ENCODE data around the gene CENPF. TPM values are rescaled to one million over a fixed set of nuclear protein-coding genes. Genes with fewer than 3 reads are reported as not detected.
"Not testable (repeated sequence)": the region's sequence is repeated elsewhere in the genome, so short reads cannot be mapped to it uniquely, and the experiment has no call there.

The CENPF gene
- total RNA-seq, 1 experiment from 2014 or later = 44.0 TPM

DNA sequence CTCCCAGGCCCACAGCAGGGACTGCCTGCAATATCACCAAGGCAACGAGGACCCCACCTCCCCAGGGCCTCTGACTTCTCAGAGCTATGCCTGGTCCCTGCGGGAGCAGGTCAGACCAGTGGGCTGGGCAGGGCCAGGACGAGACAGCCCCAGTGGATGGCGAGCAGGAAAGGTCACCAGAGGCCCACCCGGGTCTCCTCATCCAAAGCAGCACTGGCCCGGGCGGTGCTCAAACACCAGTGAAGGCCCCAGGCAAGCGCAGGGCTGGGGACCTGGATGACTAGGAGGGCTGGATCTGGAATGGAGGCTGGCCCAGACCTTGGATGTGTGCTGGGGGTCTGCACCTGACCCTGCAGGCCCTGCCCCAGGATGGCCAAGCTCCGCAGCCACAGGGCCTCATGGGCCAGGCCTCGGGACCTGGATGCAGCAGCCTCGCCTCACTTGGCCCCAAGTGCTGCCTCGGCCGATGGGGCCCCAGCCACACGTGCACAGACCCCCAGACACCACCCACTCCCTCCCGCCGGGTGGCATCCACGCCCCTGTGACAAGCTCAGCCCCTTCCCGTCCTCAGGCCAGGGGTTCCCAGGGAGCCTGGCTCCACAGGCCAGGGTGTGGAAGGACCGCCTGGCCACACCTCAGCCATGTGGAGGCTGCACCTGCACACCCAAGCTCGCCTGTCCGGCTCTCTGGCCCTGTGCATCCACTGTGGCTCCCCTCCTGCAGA is 4.7 kb downstream of the CENPF start:
- not testable (repeated sequence) for DNase-seq; H3K36me3 ChIP-seq (ENCODE audit: insufficient read depth, low read length); H3K27me3 ChIP-seq (ENCODE audit: low read length)

DNA sequence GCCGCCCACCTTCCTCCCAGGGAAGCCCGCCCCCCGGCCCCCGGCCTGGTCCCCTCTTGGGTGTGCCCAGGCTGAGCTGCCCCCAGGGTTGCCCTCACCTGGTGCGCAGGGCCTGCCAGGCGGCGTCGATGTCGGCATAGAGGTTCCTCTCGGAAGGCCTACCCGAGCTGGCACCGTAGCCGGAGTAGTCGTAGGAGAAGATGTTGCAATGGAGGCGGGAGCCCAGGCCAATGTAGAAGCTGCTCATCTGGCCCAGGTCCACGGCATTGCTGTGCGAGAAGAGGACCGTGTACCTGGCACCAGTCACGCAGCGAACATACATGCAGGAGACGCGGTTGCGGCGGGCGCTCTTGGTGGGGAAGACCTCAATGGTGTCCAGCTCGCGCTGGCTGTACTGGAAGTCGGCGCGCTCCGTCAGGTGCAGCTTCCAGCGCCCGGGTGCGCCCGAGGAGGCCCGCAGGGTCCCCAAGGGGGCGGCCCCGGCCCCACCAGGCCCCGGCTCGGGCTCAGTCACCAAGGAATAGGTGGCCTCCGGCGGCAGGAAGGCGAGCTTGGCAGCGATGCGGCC is 5.3 kb downstream of the CENPF start:
- not testable (repeated sequence) for H3K9ac ChIP-seq (ENCODE audit: low read length); H3K4me2 ChIP-seq (ENCODE audit: low read depth, low read length, poor library complexity, severe bottlenecking); DNase-seq; H3K9me2 ChIP-seq (replicated peaks; ENCODE audit: insufficient read depth, low read length); H2AFZ ChIP-seq (ENCODE audit: low read length); H3K4me3 ChIP-seq (ENCODE audit: low read length); H3K27me3 ChIP-seq (ENCODE audit: low read length); H3K27ac ChIP-seq (ENCODE audit: low read length); H4K20me1 ChIP-seq (ENCODE audit: insufficient read depth, low read depth, low read length); H3K9me3 ChIP-seq (ENCODE audit: low read length); H3K36me3 ChIP-seq (ENCODE audit: insufficient read depth, low read length)
- Histone ChIP-seq H3K4me1 (ENCODE audit: low read length) (peaks cover 25% of the 10 kb centered on the region), H3K79me2 (ENCODE audit: low read length) (peaks cover 86% of the 10 kb centered on the region)

More for the DNA sequence above, 4.7 kb downstream of the CENPF start:
- peaks cover 26% of the 10 kb centered on the region for H3K4me1 ChIP-seq (ENCODE audit: low read length)
- H4K20me1 ChIP-seq (ENCODE audit: insufficient read depth, low read depth, low read length); H3K27ac ChIP-seq (ENCODE audit: low read length); H3K9me3 ChIP-seq (ENCODE audit: low read length); H3K9me2 ChIP-seq (replicated peaks; ENCODE audit: insufficient read depth, low read length); H2AFZ ChIP-seq (ENCODE audit: low read length); H3K4me2 ChIP-seq (ENCODE audit: low read depth, low read length, poor library complexity, severe bottlenecking); H3K9ac ChIP-seq (ENCODE audit: low read length); H3K4me3 ChIP-seq (ENCODE audit: low read length): not testable (repeated sequence)
- peaks cover 82% of the 10 kb centered on the region for H3K79me2 ChIP-seq (ENCODE audit: low read length)

DNA sequence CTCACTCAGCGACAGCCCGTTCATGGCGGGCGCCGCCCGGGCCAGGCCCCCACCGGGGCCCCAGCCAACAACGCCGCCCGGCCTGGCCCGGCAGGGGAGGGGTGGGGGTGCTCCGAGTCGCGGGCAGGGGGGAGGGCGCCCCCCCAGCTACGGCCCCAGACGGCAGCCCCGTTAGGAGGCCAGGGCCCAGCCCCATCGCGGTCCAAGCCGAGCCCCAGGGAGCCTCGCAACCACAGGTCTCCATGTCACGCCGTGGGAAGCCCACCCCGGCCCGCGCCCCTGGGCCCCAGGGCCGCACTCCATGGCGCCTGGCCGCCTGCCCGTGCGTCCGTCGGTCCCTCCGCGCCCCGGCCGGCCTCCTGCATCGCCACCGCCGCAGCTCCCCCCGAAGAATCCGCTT is 5.8 kb downstream of the CENPF start:
- peaks cover 14% of the 10 kb centered on the region for H3K36me3 ChIP-seq (ENCODE audit: insufficient read depth, low read length)
- DNase-seq; H2AFZ ChIP-seq (ENCODE audit: low read length); H4K20me1 ChIP-seq (ENCODE audit: insufficient read depth, low read depth, low read length); H3K27me3 ChIP-seq (ENCODE audit: low read length); H3K4me2 ChIP-seq (ENCODE audit: low read depth, low read length, poor library complexity, severe bottlenecking); H3K27ac ChIP-seq (ENCODE audit: low read length); H3K9me3 ChIP-seq (ENCODE audit: low read length); H3K9me2 ChIP-seq (replicated peaks; ENCODE audit: insufficient read depth, low read length); H3K9ac ChIP-seq (ENCODE audit: low read length); H3K4me3 ChIP-seq (ENCODE audit: low read length): not testable (repeated sequence)
- peaks cover 25% of the 10 kb centered on the region for H3K4me1 ChIP-seq (ENCODE audit: low read length)
- H3K79me2 ChIP-seq (ENCODE audit: low read length) = peaks cover 86% of the 10 kb centered on the region

- no peak for DNase-seq
- Histone ChIP-seq H4K20me1 (ENCODE audit: insufficient read depth, low read depth, low read length) (no peaks in the 10 kb centered on the region), H3K79me2 (ENCODE audit: low read length) (peaks cover 86% of the 10 kb centered on the region), H3K4me3 (ENCODE audit: low read length) (no peak overlapping the region), H3K9me2 (replicated peaks; ENCODE audit: insufficient read depth, low read length) (no peaks in the 10 kb centered on the region), H2AFZ (ENCODE audit: low read length) (no peak overlapping the region), H3K9ac (ENCODE audit: low read length) (no peak overlapping the region), H3K4me1 (ENCODE audit: low read length) (peaks cover 19% of the 10 kb centered on the region), H3K4me2 (ENCODE audit: low read depth, low read length, poor library complexity, severe bottlenecking) (no peak overlapping the region), H3K27me3 (ENCODE audit: low read length) (no peaks in the 10 kb centered on the region), H3K27ac (ENCODE audit: low read length) (0 out of 2 replicates have a peak overlapping the region, but pooled peaks have one; percentile 26), H3K36me3 (ENCODE audit: insufficient read depth, low read length) (peaks cover 21% of the 10 kb centered on the region), H3K9me3 (ENCODE audit: low read length) (no peaks in the 10 kb centered on the region)
These were observed 6.7 kb downstream of the CENPF start for GRCh38 chr1:214609692-214610091.

GRCh38 chr1:214610136-214610535 is 7.1 kb downstream of the CENPF start:
- H2AFZ ChIP-seq (ENCODE audit: low read length); H3K9me3 ChIP-seq (ENCODE audit: low read length); DNase-seq; H3K27me3 ChIP-seq (ENCODE audit: low read length); H3K9me2 ChIP-seq (replicated peaks; ENCODE audit: insufficient read depth, low read length); H3K4me3 ChIP-seq (ENCODE audit: low read length); H3K9ac ChIP-seq (ENCODE audit: low read length); H4K20me1 ChIP-seq (ENCODE audit: insufficient read depth, low read depth, low read length): not testable (repeated sequence)
- Histone ChIP-seq H3K36me3 (ENCODE audit: insufficient read depth, low read length) (peaks cover 25% of the 10 kb centered on the region), H3K27ac (ENCODE audit: low read length) (peak overlapping the region; percentile 26; the same call in 1 of the 2 replicates), H3K79me2 (ENCODE audit: low read length) (peaks cover 86% of the 10 kb centered on the region), H3K4me2 (ENCODE audit: low read depth, low read length, poor library complexity, severe bottlenecking) (peak overlapping the region; percentile 15), H3K4me1 (ENCODE audit: low read length) (peaks cover 14% of the 10 kb centered on the region)

- no peaks in the 10 kb centered on the region for H4K20me1 ChIP-seq (ENCODE audit: insufficient read depth, low read depth, low read length)
- no peaks in the 10 kb centered on the region for H3K9me2 ChIP-seq (replicated peaks; ENCODE audit: insufficient read depth, low read length)
- H3K79me2 ChIP-seq (ENCODE audit: low read length) = peaks cover 74% of the 10 kb centered on the region
- no peak overlapping the region for H2AFZ ChIP-seq (ENCODE audit: low read length)
- H3K27ac ChIP-seq (ENCODE audit: low read length) = no peak overlapping the region
- peaks cover 58% of the 10 kb centered on the region for H3K36me3 ChIP-seq (ENCODE audit: insufficient read depth, low read length)
- H3K9me3 ChIP-seq (ENCODE audit: low read length) = no peaks in the 10 kb centered on the region
- no peak overlapping the region for H3K9ac ChIP-seq (ENCODE audit: low read length)
- DNase-seq = no peak
- no peak overlapping the region for H3K4me2 ChIP-seq (ENCODE audit: low read depth, low read length, poor library complexity, severe bottlenecking)
- H3K27me3 ChIP-seq (ENCODE audit: low read length) = no peaks in the 10 kb centered on the region
- H3K4me1 ChIP-seq (ENCODE audit: low read length) = peaks cover 9% of the 10 kb centered on the region
- no peak overlapping the region for H3K4me3 ChIP-seq (ENCODE audit: low read length)
These were observed 12.1 kb downstream of the CENPF start for GRCh38 chr1:214615109-214615508.

DNA sequence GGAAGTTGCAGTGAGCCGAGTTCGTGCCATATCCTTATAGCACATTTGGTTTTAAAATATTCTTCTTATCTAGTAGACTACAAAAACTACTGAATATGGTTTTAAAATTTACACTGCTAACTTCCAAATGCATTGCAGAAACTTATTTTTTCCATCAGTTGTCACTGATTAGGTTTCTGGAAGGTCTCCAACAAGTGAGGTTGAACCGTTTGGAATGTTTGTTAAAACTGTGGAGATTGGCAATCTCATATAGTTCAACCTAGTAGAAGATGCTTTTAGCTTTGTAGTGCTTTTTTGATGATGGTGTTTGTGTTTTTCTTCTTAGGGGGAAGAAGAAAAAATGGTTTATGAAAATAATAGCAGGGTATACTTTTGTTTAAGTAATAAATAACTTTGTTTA is 12.9 kb downstream of the CENPF start:
- Histone ChIP-seq H3K27me3 (ENCODE audit: low read length) (no peaks in the 10 kb centered on the region), H3K9me2 (replicated peaks; ENCODE audit: insufficient read depth, low read length) (no peaks in the 10 kb centered on the region), H3K27ac (ENCODE audit: low read length) (no peak overlapping the region), H3K4me1 (ENCODE audit: low read length) (peaks cover 2% of the 10 kb centered on the region; the same call in 1 of the 2 replicates), H3K4me3 (ENCODE audit: low read length) (no peak overlapping the region), H3K79me2 (ENCODE audit: low read length) (peaks cover 66% of the 10 kb centered on the region), H3K4me2 (ENCODE audit: low read depth, low read length, poor library complexity, severe bottlenecking) (no peak overlapping the region), H4K20me1 (ENCODE audit: insufficient read depth, low read depth, low read length) (no peaks in the 10 kb centered on the region), H3K9ac (ENCODE audit: low read length) (no peak overlapping the region), H3K36me3 (ENCODE audit: insufficient read depth, low read length) (peaks cover 64% of the 10 kb centered on the region), H2AFZ (ENCODE audit: low read length) (no peak overlapping the region), H3K9me3 (ENCODE audit: low read length) (no peaks in the 10 kb centered on the region)
- no peak for DNase-seq

GRCh38 chr1:214617246-214617645 is 14.3 kb downstream of the CENPF start:
- no peaks in the 10 kb centered on the region for H3K9me3 ChIP-seq (ENCODE audit: low read length)
- H2AFZ ChIP-seq (ENCODE audit: low read length) = no peak overlapping the region
- peaks cover 78% of the 10 kb centered on the region for H3K36me3 ChIP-seq (ENCODE audit: insufficient read depth, low read length)
- H3K4me3 ChIP-seq (ENCODE audit: low read length) = no peak overlapping the region
- H3K27ac ChIP-seq (ENCODE audit: low read length) = no peak overlapping the region
- no peaks in the 10 kb centered on the region for H3K9me2 ChIP-seq (replicated peaks; ENCODE audit: insufficient read depth, low read length)
- DNase-seq = no peak
- H3K4me1 ChIP-seq (ENCODE audit: low read length) = no peaks in the 10 kb centered on the region
- no peaks in the 10 kb centered on the region for H3K27me3 ChIP-seq (ENCODE audit: low read length)
- H3K79me2 ChIP-seq (ENCODE audit: low read length) = peaks cover 59% of the 10 kb centered on the region
- no peak overlapping the region for H3K4me2 ChIP-seq (ENCODE audit: low read depth, low read length, poor library complexity, severe bottlenecking)
- no peak overlapping the region for H3K9ac ChIP-seq (ENCODE audit: low read length)
- no peaks in the 10 kb centered on the region for H4K20me1 ChIP-seq (ENCODE audit: insufficient read depth, low read depth, low read length)
